ENCODE data around the gene C9orf43.
"Not testable (repeated sequence)": the region's sequence is repeated elsewhere in the genome, so short reads cannot be mapped to it uniquely, and the experiment has no call there.

Gene C9orf43

DNA sequence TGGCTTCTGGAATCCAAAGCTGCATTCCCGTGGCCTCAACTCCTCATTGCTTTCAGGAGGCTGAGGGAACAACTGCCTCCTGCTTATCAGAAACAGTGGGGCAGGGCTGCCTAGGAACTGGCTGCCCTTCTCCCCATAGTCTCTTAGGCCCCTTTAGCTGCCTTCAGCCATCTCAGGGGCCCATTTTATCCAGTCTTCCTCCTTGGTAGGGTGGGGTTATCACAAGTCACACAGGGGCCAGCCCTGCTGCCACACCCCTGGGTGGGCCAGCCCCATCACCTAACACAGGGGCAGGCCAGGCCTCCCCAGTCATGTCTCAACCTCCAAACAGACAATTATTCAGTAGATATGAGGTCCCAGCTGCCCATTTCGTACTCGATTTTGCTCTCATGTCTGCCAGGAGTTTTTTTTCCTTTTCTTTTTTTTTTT, 13.3 kb upstream of the C9orf43 start:
- Histone ChIP-seq H3K4me3 (ENCODE audit: low read depth in 1 of 2, low read length in 2 of 2) (no peak overlapping the region), H3K27ac (ENCODE audit: low read depth, low read length) (no peak overlapping the region), H3K36me3 (ENCODE audit: control insufficient read depth in 1 of 2, insufficient read depth in 2 of 2, low read length in 2 of 2) (peaks cover 6 to 18% of the 10 kb centered on the region in 2 donors), H3K9me3 (ENCODE audit: control insufficient read depth in 1 of 2, low read length in 2 of 2) (no peaks in the 10 kb centered on the region), H3K4me1 (ENCODE audit: control insufficient read depth in 1 of 2, insufficient read depth in 2 of 2, low read length in 2 of 2) (peaks cover 38 to 53% of the 10 kb centered on the region in 2 donors), H3K9ac (ENCODE audit: low read depth in 1 of 2, low read length in 2 of 2) (no peak overlapping the region), H3K27me3 (ENCODE audit: control insufficient read depth in 1 of 2, insufficient read depth in 2 of 2, low read length in 2 of 2) (no peaks in the 10 kb centered on the region)

- H3K36me3 ChIP-seq (ENCODE audit: control insufficient read depth in 1 of 2, insufficient read depth in 2 of 2, low read length in 2 of 2) = peaks cover 3 to 7% of the 10 kb centered on the region in 2 donors
- no peak overlapping the region for H3K9ac ChIP-seq (ENCODE audit: low read depth in 1 of 2, low read length in 2 of 2)
- H3K4me1 ChIP-seq (ENCODE audit: control insufficient read depth in 1 of 2, insufficient read depth in 2 of 2, low read length in 2 of 2) = peaks cover 38 to 53% of the 10 kb centered on the region in 2 donors
- H3K27me3 ChIP-seq (ENCODE audit: control insufficient read depth in 1 of 2, insufficient read depth in 2 of 2, low read length in 2 of 2) = no peaks in the 10 kb centered on the region
- H3K9me3 ChIP-seq (ENCODE audit: control insufficient read depth in 1 of 2, low read length in 2 of 2) = no peaks in the 10 kb centered on the region
- H3K4me3 ChIP-seq (ENCODE audit: low read depth in 1 of 2, low read length in 2 of 2) = no peak overlapping the region
- H3K27ac ChIP-seq (ENCODE audit: low read depth, low read length) = no peak overlapping the region
These were observed 11.8 kb upstream of the C9orf43 start for GRCh38 chr9:113398796-113399195.

- Histone ChIP-seq H3K4me1 (ENCODE audit: control insufficient read depth in 1 of 2, insufficient read depth in 2 of 2, low read length in 2 of 2) (peaks cover 38 to 53% of the 10 kb centered on the region in 2 donors), H3K27me3 (ENCODE audit: control insufficient read depth in 1 of 2, insufficient read depth in 2 of 2, low read length in 2 of 2) (no peaks in the 10 kb centered on the region), H3K36me3 (ENCODE audit: control insufficient read depth in 1 of 2, insufficient read depth in 2 of 2, low read length in 2 of 2) (peaks cover 3 to 7% of the 10 kb centered on the region in 2 donors), H3K4me3 (ENCODE audit: low read depth in 1 of 2, low read length in 2 of 2) (peak overlapping the region; percentile 45 to 86), H3K27ac (ENCODE audit: low read depth, low read length) (no peak overlapping the region), H3K9me3 (ENCODE audit: control insufficient read depth in 1 of 2, low read length in 2 of 2) (no peaks in the 10 kb centered on the region), H3K9ac (ENCODE audit: low read depth in 1 of 2, low read length in 2 of 2) (peak overlapping the region; percentile 29 to 32)
These were observed 10.8 kb upstream of the C9orf43 start for GRCh38 chr9:113399646-113400200.

- Histone ChIP-seq H3K9me3 (ENCODE audit: control insufficient read depth in 1 of 2, low read length in 2 of 2) (no peaks in the 10 kb centered on the region), H3K4me3 (ENCODE audit: low read depth in 1 of 2, low read length in 2 of 2) (peak within 1 kb of the TSS; percentile 79 to 86), H3K36me3 (ENCODE audit: control insufficient read depth in 1 of 2, insufficient read depth in 2 of 2, low read length in 2 of 2) (peaks cover 0 to 3% of the 10 kb centered on the region in 2 donors), H3K27me3 (ENCODE audit: control insufficient read depth in 1 of 2, insufficient read depth in 2 of 2, low read length in 2 of 2) (no peaks in the 10 kb centered on the region), H3K4me1 (ENCODE audit: control insufficient read depth in 1 of 2, insufficient read depth in 2 of 2, low read length in 2 of 2) (peaks cover 38 to 45% of the 10 kb centered on the region in 2 donors), H3K9ac (ENCODE audit: low read depth in 1 of 2, low read length in 2 of 2) (peak within 1 kb of the TSS; percentile 58 to 71), H3K27ac (ENCODE audit: low read depth, low read length) (peak within 1 kb of the TSS; percentile 68)
These were observed 9.3 kb upstream of the C9orf43 start, which contains the start of gene ALAD for GRCh38 chr9:113401027-113401792. Gene ALAD, minus strand, starts transcription at chr9:113401284. Its CDS starts 7,725 bp downstream, at chr9:113393559.

GRCh38 chr9:113403646-113404045, 6.9 kb upstream of the C9orf43 start:
- Histone ChIP-seq H3K36me3 (ENCODE audit: control insufficient read depth in 1 of 2, insufficient read depth in 2 of 2, low read length in 2 of 2) (peaks cover 4 to 17% of the 10 kb centered on the region in 2 donors), H3K27me3 (ENCODE audit: control insufficient read depth in 1 of 2, insufficient read depth in 2 of 2, low read length in 2 of 2) (no peaks in the 10 kb centered on the region), H3K4me1 (ENCODE audit: control insufficient read depth in 1 of 2, insufficient read depth in 2 of 2, low read length in 2 of 2) (peaks cover 22 to 28% of the 10 kb centered on the region in 2 donors), H3K4me3 (ENCODE audit: low read depth in 1 of 2, low read length in 2 of 2) (no peak overlapping the region), H3K27ac (ENCODE audit: low read depth, low read length) (no peak overlapping the region), H3K9me3 (ENCODE audit: control insufficient read depth in 1 of 2, low read length in 2 of 2) (no peaks in the 10 kb centered on the region), H3K9ac (ENCODE audit: low read depth in 1 of 2, low read length in 2 of 2) (no peak overlapping the region)

GRCh38 chr9:113406353-113406752, 4.2 kb upstream of the C9orf43 start:
- not testable (repeated sequence) for H3K27ac ChIP-seq (ENCODE audit: low read depth, low read length); H3K4me3 ChIP-seq (ENCODE audit: low read depth in 1 of 2, low read length in 2 of 2)
- peaks cover 14 to 21% of the 10 kb centered on the region in 2 donors for H3K4me1 ChIP-seq (ENCODE audit: control insufficient read depth in 1 of 2, insufficient read depth in 2 of 2, low read length in 2 of 2)

DNA sequence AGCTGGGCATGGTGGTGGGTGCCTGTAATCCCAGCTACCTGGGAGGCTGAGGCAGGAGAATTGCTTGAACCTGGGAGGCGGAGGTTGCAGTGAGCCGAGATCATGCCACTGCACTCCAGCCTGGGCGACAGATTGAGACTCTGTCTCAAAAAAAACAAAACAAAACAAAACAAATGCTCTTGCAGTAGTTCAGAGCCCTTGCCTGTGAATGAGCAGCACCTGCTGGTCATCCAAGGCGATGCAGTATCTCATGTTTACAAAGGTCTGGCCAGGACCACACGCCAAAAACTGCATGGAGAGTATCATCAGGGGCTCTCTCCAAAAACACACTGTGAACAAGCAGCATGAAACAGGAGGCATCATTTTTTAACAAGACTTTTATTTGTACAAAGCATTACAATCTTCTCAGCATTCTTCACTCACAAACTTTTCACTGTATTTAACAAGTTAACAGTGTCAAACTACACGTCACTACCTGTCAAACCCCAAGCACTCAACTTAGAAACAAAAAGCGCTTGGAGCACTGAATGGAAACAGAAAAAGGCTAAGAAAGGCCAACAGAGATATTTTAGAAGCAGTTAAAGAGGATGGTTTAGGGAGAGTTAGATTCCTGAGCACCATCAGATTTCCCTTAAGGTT, 3.6 kb upstream of the C9orf43 start:
- Histone ChIP-seq H3K36me3 (ENCODE audit: control insufficient read depth in 1 of 2, insufficient read depth in 2 of 2, low read length in 2 of 2) (peaks cover 4 to 19% of the 10 kb centered on the region in 2 donors), H3K4me1 (ENCODE audit: control insufficient read depth in 1 of 2, insufficient read depth in 2 of 2, low read length in 2 of 2) (peaks cover 7 to 19% of the 10 kb centered on the region in 2 donors)
- not testable (repeated sequence) for H3K9me3 ChIP-seq (ENCODE audit: control insufficient read depth in 1 of 2, low read length in 2 of 2); H3K27me3 ChIP-seq (ENCODE audit: control insufficient read depth in 1 of 2, insufficient read depth in 2 of 2, low read length in 2 of 2); H3K27ac ChIP-seq (ENCODE audit: low read depth, low read length); H3K9ac ChIP-seq (ENCODE audit: low read depth in 1 of 2, low read length in 2 of 2); H3K4me3 ChIP-seq (ENCODE audit: low read depth in 1 of 2, low read length in 2 of 2)

More at GRCh38 chr9:113406353-113406752, 4.2 kb upstream of the C9orf43 start:
- H3K36me3 ChIP-seq (ENCODE audit: control insufficient read depth in 1 of 2, insufficient read depth in 2 of 2, low read length in 2 of 2) = peaks cover 4 to 19% of the 10 kb centered on the region in 2 donors
- not testable (repeated sequence) for H3K27me3 ChIP-seq (ENCODE audit: control insufficient read depth in 1 of 2, insufficient read depth in 2 of 2, low read length in 2 of 2); H3K9me3 ChIP-seq (ENCODE audit: control insufficient read depth in 1 of 2, low read length in 2 of 2); H3K9ac ChIP-seq (ENCODE audit: low read depth in 1 of 2, low read length in 2 of 2)

DNA sequence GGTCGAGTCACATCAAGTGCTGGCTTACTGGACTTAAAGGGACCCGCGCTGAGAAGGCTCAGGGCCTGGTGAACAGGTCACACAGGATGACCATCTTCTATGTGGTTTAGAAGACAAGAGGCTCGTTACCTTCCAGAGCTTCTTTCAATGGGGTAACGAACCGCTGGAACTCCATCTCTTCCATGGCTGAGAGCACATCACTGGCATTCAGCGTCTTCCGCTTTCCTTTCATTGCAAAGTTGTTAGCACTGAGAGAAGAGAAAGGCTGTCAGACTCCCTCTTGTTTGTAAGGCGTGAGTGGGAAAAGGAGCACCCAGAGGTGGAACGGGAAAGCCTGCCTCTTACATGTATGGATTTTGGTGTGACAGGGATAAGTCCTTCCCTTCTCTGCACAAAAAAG, 1.1 kb upstream of the C9orf43 start:
- H3K9me3 ChIP-seq (ENCODE audit: control insufficient read depth in 1 of 2, low read length in 2 of 2) = no peaks in the 10 kb centered on the region
- H3K9ac ChIP-seq (ENCODE audit: low read depth in 1 of 2, low read length in 2 of 2) = peak overlapping the region; percentile 79 to 91
- H3K4me1 ChIP-seq (ENCODE audit: control insufficient read depth in 1 of 2, insufficient read depth in 2 of 2, low read length in 2 of 2) = peaks cover 7 to 19% of the 10 kb centered on the region in 2 donors
- peak overlapping the region; percentile 97 for H3K27ac ChIP-seq (ENCODE audit: low read depth, low read length)
- no peaks in the 10 kb centered on the region for H3K27me3 ChIP-seq (ENCODE audit: control insufficient read depth in 1 of 2, insufficient read depth in 2 of 2, low read length in 2 of 2)
- peak overlapping the region; percentile 94 to 95 for H3K4me3 ChIP-seq (ENCODE audit: low read depth in 1 of 2, low read length in 2 of 2)
- H3K36me3 ChIP-seq (ENCODE audit: control insufficient read depth in 1 of 2, insufficient read depth in 2 of 2, low read length in 2 of 2) = peaks cover 4 to 19% of the 10 kb centered on the region in 2 donors

DNA sequence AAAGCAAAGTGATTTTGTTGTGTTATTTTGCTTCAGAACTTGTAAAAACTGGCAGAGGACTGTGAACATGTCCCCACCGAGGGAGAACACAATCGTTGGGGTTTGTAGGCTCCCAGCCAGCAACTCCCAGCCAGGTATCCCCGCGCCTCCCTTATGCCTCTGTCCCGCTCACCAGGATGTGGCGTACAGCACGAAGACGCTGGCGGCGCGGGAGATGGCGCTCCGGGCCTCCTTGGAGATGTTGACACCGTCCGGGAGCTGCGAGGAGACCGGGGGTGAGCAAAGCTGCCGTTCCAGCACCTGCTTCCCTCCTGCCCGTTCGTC, 702 bp upstream of the C9orf43 start:
- H3K4me1 ChIP-seq (ENCODE audit: control insufficient read depth in 1 of 2, insufficient read depth in 2 of 2, low read length in 2 of 2) = peaks cover 7 to 19% of the 10 kb centered on the region in 2 donors
- no peaks in the 10 kb centered on the region for H3K27me3 ChIP-seq (ENCODE audit: control insufficient read depth in 1 of 2, insufficient read depth in 2 of 2, low read length in 2 of 2)
- peak overlapping the region; percentile 94 to 95 for H3K4me3 ChIP-seq (ENCODE audit: low read depth in 1 of 2, low read length in 2 of 2)
- H3K9ac ChIP-seq (ENCODE audit: low read depth in 1 of 2, low read length in 2 of 2) = peak overlapping the region; percentile 79 to 91
- H3K36me3 ChIP-seq (ENCODE audit: control insufficient read depth in 1 of 2, insufficient read depth in 2 of 2, low read length in 2 of 2) = peaks cover 4 to 19% of the 10 kb centered on the region in 2 donors
- peak overlapping the region; percentile 97 for H3K27ac ChIP-seq (ENCODE audit: low read depth, low read length)
- no peaks in the 10 kb centered on the region for H3K9me3 ChIP-seq (ENCODE audit: control insufficient read depth in 1 of 2, low read length in 2 of 2)

DNA sequence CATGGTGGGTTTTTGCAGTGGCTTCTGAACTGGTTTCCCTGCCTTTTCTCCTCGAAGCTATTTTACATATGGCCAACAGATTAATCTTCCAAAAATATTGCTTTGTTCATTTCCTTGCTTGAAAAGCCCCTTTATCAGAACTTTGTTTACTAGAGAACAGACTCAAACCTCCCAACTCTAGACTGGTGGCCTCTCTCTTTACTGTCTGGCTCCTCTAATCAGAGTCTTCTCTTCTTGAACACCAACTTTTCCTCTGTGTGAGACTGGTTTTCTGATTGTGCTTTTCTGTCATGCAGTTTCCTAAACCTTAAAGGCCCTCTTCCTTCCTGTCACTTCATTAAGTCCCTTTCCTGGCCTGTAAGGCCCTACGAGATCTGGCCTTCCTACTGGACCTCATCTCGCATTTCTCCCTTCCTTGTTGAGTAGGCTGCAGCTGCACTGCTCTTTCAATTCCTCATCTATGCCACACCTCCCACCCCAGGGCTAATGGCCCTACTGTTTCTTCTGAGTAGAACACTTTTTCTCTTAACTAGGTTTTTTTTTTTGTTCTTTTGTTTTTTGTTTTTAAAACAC, 5.7 kb downstream of the C9orf43 start:
- H3K4me1 ChIP-seq (ENCODE audit: control insufficient read depth in 1 of 2, insufficient read depth in 2 of 2, low read length in 2 of 2) = peaks cover 0 to 3% of the 10 kb centered on the region in 2 donors
- no peaks in the 10 kb centered on the region for H3K27me3 ChIP-seq (ENCODE audit: control insufficient read depth in 1 of 2, insufficient read depth in 2 of 2, low read length in 2 of 2)
- no peaks in the 10 kb centered on the region for H3K9me3 ChIP-seq (ENCODE audit: control insufficient read depth in 1 of 2, low read length in 2 of 2)
- no peaks in the 10 kb centered on the region for H3K36me3 ChIP-seq (ENCODE audit: control insufficient read depth in 1 of 2, insufficient read depth in 2 of 2, low read length in 2 of 2)
- H3K4me3 ChIP-seq (ENCODE audit: low read depth in 1 of 2, low read length in 2 of 2) = no peak overlapping the region
- H3K9ac ChIP-seq (ENCODE audit: low read depth in 1 of 2, low read length in 2 of 2) = no peak overlapping the region
- no peak overlapping the region for H3K27ac ChIP-seq (ENCODE audit: low read depth, low read length)
